Skin epidermis (tissue), 12 donors: ENCODE measurements around the gene ZNF687.

Experiments
- H3K27ac ChIP-seq, 21 experiments: fragments of 200-600 bp; sonication (generic) in 11 of 21; one replicate each; pipeline ENCODE4 v1.5.0; 2020; ENCODE audit warnings: mild to moderate bottlenecking in 3 of 21, inconsistent platforms in 2 of 21, moderate library complexity in 2 of 21
- H3K4me3 ChIP-seq, 7 experiments: fragments of 200-600 bp; sonication (generic) in 2 of 7; one replicate each; pipeline ENCODE4 v1.5.0; 2020; ENCODE audit warnings: inconsistent platforms in 2 of 7, mild to moderate bottlenecking in 2 of 7, moderate library complexity in 1 of 7

Gene ZNF687

GRCh38 chr1:151294742-151295462 is 12.8 kb downstream of the ZNF687 start:
- peak overlapping the region in 1 of 21 experiments; percentile 3 for H3K27ac ChIP-seq
- H3K4me3 ChIP-seq = no peak overlapping the region

- H3K27ac ChIP-seq = peak overlapping the region in 11 of 21 experiments; percentile 1 to 80 (median 42)
- no peak overlapping the region for H3K4me3 ChIP-seq
Measured at GRCh38 chr1:151309811-151310323, 27.8 kb downstream of the ZNF687 start.

GRCh38 chr1:151311011-151311410 is 28.9 kb downstream of the ZNF687 start:
- no peak overlapping the region for H3K4me3 ChIP-seq
- H3K27ac ChIP-seq = peak overlapping the region in 16 of 21 experiments; percentile 6 to 80 (median 47)

- H3K4me3 ChIP-seq = no peak overlapping the region
- H3K27ac ChIP-seq = peak overlapping the region in 20 of 21 experiments; percentile 15 to 84 (median 72)
Measured at GRCh38 chr1:151311589-151312331, 29.7 kb downstream of the ZNF687 start.

GRCh38 chr1:151312411-151312810 is 30.3 kb downstream of the ZNF687 start:
- Histone ChIP-seq H3K4me3 (no peak overlapping the region), H3K27ac (peak overlapping the region in 19 of 21 experiments; percentile 15 to 84 (median 71))

GRCh38 chr1:151312826-151313225 is 30.7 kb downstream of the ZNF687 start:
- Histone ChIP-seq H3K4me3 (no peak overlapping the region), H3K27ac (peak overlapping the region in 8 of 21 experiments; percentile 58 to 84 (median 78))

- peak overlapping the region in 6 of 21 experiments; percentile 13 to 84 (median 50) for H3K27ac ChIP-seq
Measured at GRCh38 chr1:151313501-151313900, 31.4 kb downstream of the ZNF687 start.

GRCh38 chr1:151314137-151314875 is 32.2 kb downstream of the ZNF687 start:
- Histone ChIP-seq H3K27ac (peak overlapping the region in 4 of 21 experiments; percentile 12 to 80 (median 28)), H3K4me3 (no peak overlapping the region)

More at GRCh38 chr1:151313501-151313900, 31.4 kb downstream of the ZNF687 start:
- no peak overlapping the region for H3K4me3 ChIP-seq

GRCh38 chr1:151315565-151316235 is 33.6 kb downstream of the ZNF687 start:
- H3K4me3 ChIP-seq = no peak overlapping the region
- peak overlapping the region in 2 of 21 experiments; percentile 1 to 26 for H3K27ac ChIP-seq

- peak overlapping the region in 2 of 21 experiments; percentile 32 to 52 for H3K27ac ChIP-seq
- no peak overlapping the region for H3K4me3 ChIP-seq
Measured at GRCh38 chr1:151318975-151319374, 36.9 kb downstream of the ZNF687 start.

- Histone ChIP-seq H3K4me3 (no peak overlapping the region), H3K27ac (peak overlapping the region in 4 of 21 experiments; percentile 16 to 100 (median 24))
Measured at GRCh38 chr1:151324390-151324930, 42.4 kb downstream of the ZNF687 start.

GRCh38 chr1:151325231-151325630 is 43.1 kb downstream of the ZNF687 start:
- Histone ChIP-seq H3K27ac (peak overlapping the region in 14 of 21 experiments; percentile 2 to 100 (median 97)), H3K4me3 (no peak overlapping the region)

GRCh38 chr1:151325646-151326429 is 43.7 kb downstream of the ZNF687 start:
- H3K4me3 ChIP-seq = peak overlapping the region; percentile 76 to 97 (median 80)
- peak overlapping the region in 19 of 21 experiments; percentile 89 to 100 (median 98) for H3K27ac ChIP-seq

- H3K27ac ChIP-seq = peak overlapping the region; percentile 83 to 100 (median 98)
- H3K4me3 ChIP-seq = peak overlapping the region; percentile 76 to 97 (median 80)
Measured at GRCh38 chr1:151326619-151327222, 44.6 kb downstream of the ZNF687 start.

- H3K27ac ChIP-seq = peak within 1 kb of the TSS; percentile 83 to 100 (median 98)
- H3K4me3 ChIP-seq = peak within 1 kb of the TSS; percentile 76 to 97 (median 80)
Measured at GRCh38 chr1:151327223-151327902, 45.3 kb downstream of the ZNF687 start, which contains the start of gene PI4KB. TSS of gene PI4KB (minus strand) at chr1:151327416. CDS start at chr1:151316481, 10,935 bp downstream.

GRCh38 chr1:151327903-151328674 is 46.0 kb downstream of the ZNF687 start:
- peak overlapping the region in 20 of 21 experiments; percentile 81 to 100 (median 98) for H3K27ac ChIP-seq
- H3K4me3 ChIP-seq = peak overlapping the region; percentile 76 to 97 (median 80)
